ENCODE measurements around the gene ADIPOQ.
"Not testable (repeated sequence)": the region's sequence is repeated elsewhere in the genome, so short reads cannot be mapped to it uniquely, and the experiment has no call there.

ADIPOQ gene

GRCh38 chr3:186873796-186874195, 31.3 kb downstream of the ADIPOQ start:
- not testable (repeated sequence) for DNase-seq

- DNase-seq, result not testable (repeated sequence)
Measured at GRCh38 chr3:186874216-186874615, 31.7 kb downstream of the ADIPOQ start.

- DNase-seq, result not testable (repeated sequence)
Measured at GRCh38 chr3:186874841-186875240, 32.3 kb downstream of the ADIPOQ start.

- no peak for DNase-seq
Measured at GRCh38 chr3:186875708-186876107, 33.2 kb downstream of the ADIPOQ start.

GRCh38 chr3:186879781-186880180, 37.3 kb downstream of the ADIPOQ start:
- DNase-seq, result no peak

GRCh38 chr3:186880406-186880805, 37.9 kb downstream of the ADIPOQ start:
- DNase-seq, result no peak

- no peak for DNase-seq
Measured at GRCh38 chr3:186882150-186882524, 39.6 kb downstream of the ADIPOQ start.

GRCh38 chr3:186882881-186883685, 40.6 kb downstream of the ADIPOQ start:
- no peak for DNase-seq

GRCh38 chr3:186883686-186884058, 41.2 kb downstream of the ADIPOQ start:
- no peak for DNase-seq

GRCh38 chr3:186884868-186885267, 42.4 kb downstream of the ADIPOQ start:
- not testable (repeated sequence) for DNase-seq

GRCh38 chr3:186886202-186886981, 43.9 kb downstream of the ADIPOQ start:
- no peak for DNase-seq

GRCh38 chr3:186887507-186887938, 45.0 kb downstream of the ADIPOQ start:
- DNase-seq, result not testable (repeated sequence)

- peak; percentile 84 for DNase-seq
Measured at GRCh38 chr3:186888569-186888968, 46.1 kb downstream of the ADIPOQ start.

- not testable (repeated sequence) for DNase-seq
Measured at GRCh38 chr3:186889698-186890097, 47.2 kb downstream of the ADIPOQ start.

GRCh38 chr3:186890911-186891310, 48.4 kb downstream of the ADIPOQ start:
- DNase-seq, result no peak

GRCh38 chr3:186893071-186893470, 50.6 kb downstream of the ADIPOQ start:
- DNase-seq, result not testable (repeated sequence)

GRCh38 chr3:186895406-186895805, 52.9 kb downstream of the ADIPOQ start:
- no peak for DNase-seq

- no peak for DNase-seq
Measured at GRCh38 chr3:186896006-186896405, 53.5 kb downstream of the ADIPOQ start.

- no peak for DNase-seq
Measured at GRCh38 chr3:186896875-186897274, 54.4 kb downstream of the ADIPOQ start.

- DNase-seq, result no peak
Measured at GRCh38 chr3:186901135-186901734, 58.7 kb downstream of the ADIPOQ start.

GRCh38 chr3:186902154-186902553, 59.6 kb downstream of the ADIPOQ start:
- DNase-seq, result no peak

GRCh38 chr3:186902713-186903112, 60.2 kb downstream of the ADIPOQ start:
- no peak for DNase-seq

- DNase-seq, result not testable (repeated sequence)
Measured at GRCh38 chr3:186903676-186904075, 61.2 kb downstream of the ADIPOQ start.

GRCh38 chr3:186907075-186907474, 64.6 kb downstream of the ADIPOQ start:
- DNase-seq, result not testable (repeated sequence)

All from NCI-H1436 treated with DMSO at 0.1 percent for 48 hours (cell line).